IPS-20b (cell line): ENCODE measurements around the gene CCNYL1.
"Not testable (repeated sequence)": the region's sequence is repeated elsewhere in the genome, so short reads cannot be mapped to it uniquely, and the experiment has no call there.

Experiments used
- H3K27ac ChIP-seq: one replicate; pipeline ENCODE4 v1.5.1; 2013; ENCODE audit warnings: low read length
- H3K27me3 ChIP-seq: 2 replicates; pipeline ENCODE4 v1.6.1; 2013; ENCODE audit warnings: mild to moderate bottlenecking, low read length, inconsistent platforms; ENCODE audit not compliant: insufficient read depth
- H3K36me3 ChIP-seq: 2 replicates; pipeline ENCODE4 v1.6.1; 2013; ENCODE audit warnings: low read depth, mild to moderate bottlenecking, inconsistent platforms, low read length, moderate library complexity; ENCODE audit not compliant: insufficient read depth
- H3K4me1 ChIP-seq: 2 replicates; pipeline ENCODE4 v1.6.1; 2013; ENCODE audit warnings: mild to moderate bottlenecking, control low read depth, inconsistent platforms, low read length, moderate library complexity; ENCODE audit not compliant: insufficient read depth
- H3K4me3 ChIP-seq: 2 replicates; pipeline ENCODE4 v1.5.1; 2013; ENCODE audit warnings: mild to moderate bottlenecking, low read length, inconsistent platforms
- H3K9ac ChIP-seq: 2 replicates; pipeline ENCODE4 v1.6.1; 2013; ENCODE audit warnings: low read depth, mild to moderate bottlenecking, inconsistent platforms, low read length, moderate library complexity
- H3K9me3 ChIP-seq: 2 replicates; pipeline ENCODE4 v1.6.1; 2013; ENCODE audit warnings: mild to moderate bottlenecking, low read depth, low read length, inconsistent platforms; ENCODE audit not compliant: insufficient read depth

CCNYL1 gene

GRCh38 chr2:207724113-207724512 is 12.7 kb downstream of the CCNYL1 start:
- peaks cover 9% of the 10 kb centered on the region for H3K36me3 ChIP-seq
- no peak overlapping the region for H3K9ac ChIP-seq
- no peak overlapping the region for H3K27ac ChIP-seq
- H3K4me3 ChIP-seq, result no peak overlapping the region
- H3K9me3 ChIP-seq, result no peaks in the 10 kb centered on the region
- no peaks in the 10 kb centered on the region; the same call in 1 of the 2 replicates for H3K4me1 ChIP-seq
- H3K27me3 ChIP-seq, result no peaks in the 10 kb centered on the region

GRCh38 chr2:207725873-207726578 is 14.6 kb downstream of the CCNYL1 start:
- Histone ChIP-seq H3K36me3 (peaks cover 16% of the 10 kb centered on the region), H3K27ac (no peak overlapping the region), H3K9me3 (no peaks in the 10 kb centered on the region), H3K9ac (no peak overlapping the region), H3K4me1 (peaks cover 5% of the 10 kb centered on the region; the same call in 1 of the 2 replicates), H3K4me3 (no peak overlapping the region), H3K27me3 (no peaks in the 10 kb centered on the region)

DNA sequence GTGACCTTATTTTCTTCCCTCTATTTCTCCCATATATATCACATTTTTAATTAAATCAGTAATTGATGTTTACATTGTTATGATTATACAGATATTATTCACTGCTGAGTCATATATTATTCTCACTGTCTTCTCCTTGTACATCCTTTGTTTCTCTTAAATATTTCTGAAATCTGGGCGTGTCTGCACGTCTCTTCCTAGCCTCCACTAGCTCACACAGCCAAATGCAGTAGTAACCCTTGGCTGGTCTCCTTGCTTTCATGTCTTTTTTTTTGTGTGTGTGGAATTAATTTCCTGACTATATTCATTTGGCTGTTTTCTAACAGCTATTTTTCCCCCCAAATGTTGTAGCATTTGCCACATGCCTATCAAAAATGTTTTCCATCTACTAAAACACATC is 15.8 kb downstream of the CCNYL1 start:
- H3K9ac ChIP-seq, result no peak overlapping the region
- H3K27ac ChIP-seq, result no peak overlapping the region
- H3K36me3 ChIP-seq, result peaks cover 17% of the 10 kb centered on the region
- no peaks in the 10 kb centered on the region for H3K9me3 ChIP-seq
- H3K27me3 ChIP-seq, result no peaks in the 10 kb centered on the region
- H3K4me1 ChIP-seq, result peaks cover 5% of the 10 kb centered on the region; the same call in 1 of the 2 replicates
- H3K4me3 ChIP-seq, result no peak overlapping the region

- H3K36me3 ChIP-seq, result peaks cover 33% of the 10 kb centered on the region
- peaks cover 5% of the 10 kb centered on the region; the same call in 1 of the 2 replicates for H3K4me1 ChIP-seq
- H3K9ac ChIP-seq, result no peak overlapping the region; the same call in 1 of the 2 replicates
- H3K9me3 ChIP-seq, result no peaks in the 10 kb centered on the region
- H3K27ac ChIP-seq, result no peak overlapping the region
- no peaks in the 10 kb centered on the region for H3K27me3 ChIP-seq
- H3K4me3 ChIP-seq, result no peak overlapping the region
Measured at GRCh38 chr2:207729465-207729998, 18.1 kb downstream of the CCNYL1 start.

DNA sequence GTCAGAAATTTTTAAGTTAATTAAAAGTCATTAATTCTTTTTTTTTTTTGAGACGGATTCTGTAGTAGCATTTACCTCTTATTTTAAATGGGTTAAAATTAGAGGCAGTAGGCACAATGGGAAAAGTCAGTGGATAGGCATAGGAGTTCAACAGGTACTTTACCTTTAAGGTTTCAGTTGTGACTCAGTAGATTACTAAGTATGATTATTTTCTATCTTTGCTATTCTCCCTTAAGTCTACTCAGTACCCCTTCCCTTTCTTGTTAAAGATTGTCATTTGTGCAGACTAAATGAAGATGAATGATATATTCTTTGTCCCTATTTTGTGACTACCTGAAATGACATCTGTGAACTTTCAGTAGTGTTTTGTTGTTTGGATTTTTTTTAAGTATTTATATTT is 19.7 kb downstream of the CCNYL1 start:
- no peaks in the 10 kb centered on the region for H3K9me3 ChIP-seq
- H3K9ac ChIP-seq, result no peak overlapping the region
- H3K36me3 ChIP-seq, result peaks cover 48% of the 10 kb centered on the region
- no peaks in the 10 kb centered on the region for H3K27me3 ChIP-seq
- H3K4me1 ChIP-seq, result peaks cover 5% of the 10 kb centered on the region; the same call in 1 of the 2 replicates
- H3K4me3 ChIP-seq, result no peak overlapping the region
- no peak overlapping the region for H3K27ac ChIP-seq

DNA sequence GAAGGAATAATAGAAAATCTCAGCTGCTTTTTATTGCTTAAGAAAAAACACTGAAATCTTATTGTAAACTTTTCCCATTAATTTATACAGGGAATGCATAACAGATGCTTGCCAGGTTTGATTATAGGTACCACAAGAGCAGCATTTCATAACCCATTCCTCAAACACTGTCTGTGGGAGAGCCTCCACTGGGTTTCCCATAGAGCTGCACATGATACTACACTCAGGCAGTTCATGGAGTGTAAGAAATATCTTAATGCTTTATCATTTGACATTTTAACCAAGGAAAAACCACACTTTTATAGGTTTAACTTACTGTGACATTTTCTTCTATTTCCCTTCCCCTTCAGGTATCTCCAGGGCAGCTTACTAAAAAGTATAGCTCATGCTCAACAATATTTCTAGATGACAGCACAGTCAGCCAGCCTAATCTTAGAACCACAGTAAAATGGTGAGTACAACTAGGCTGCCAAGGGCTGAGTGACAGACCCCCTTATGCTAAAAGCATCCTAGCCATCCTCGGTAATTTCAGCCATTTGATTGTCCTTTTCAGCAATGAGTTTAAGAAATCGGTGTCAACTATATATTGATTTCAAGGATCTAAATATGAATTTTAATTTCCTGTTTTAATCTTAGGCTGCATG is 22.3 kb downstream of the CCNYL1 start:
- H3K4me1 ChIP-seq, result peaks cover 5% of the 10 kb centered on the region; the same call in 1 of the 2 replicates
- H3K36me3 ChIP-seq, result peaks cover 48% of the 10 kb centered on the region; the same call in 1 of the 2 replicates
- H3K27me3 ChIP-seq, result no peaks in the 10 kb centered on the region
- no peak overlapping the region for H3K4me3 ChIP-seq
- no peaks in the 10 kb centered on the region for H3K9me3 ChIP-seq
- H3K9ac ChIP-seq, result no peak overlapping the region
- no peak overlapping the region for H3K27ac ChIP-seq

DNA sequence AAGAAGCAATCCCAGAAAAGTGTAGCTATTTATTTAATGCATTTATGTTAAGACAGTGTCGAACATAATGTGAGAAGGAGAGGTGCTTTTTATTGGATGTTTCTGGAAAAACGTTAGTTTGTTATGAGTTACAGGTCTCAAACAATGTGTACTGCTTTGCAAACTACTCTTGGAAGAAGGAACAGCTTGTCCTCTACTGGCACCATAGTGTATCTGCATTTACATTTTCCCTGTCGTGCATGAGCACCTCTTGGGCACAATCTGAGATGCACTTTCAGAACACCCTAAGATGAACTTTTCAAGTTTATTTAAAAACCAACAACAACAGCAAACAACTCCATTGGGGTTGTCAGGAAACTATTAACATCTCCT is 22.8 kb downstream of the CCNYL1 start:
- Histone ChIP-seq H3K27ac (no peak overlapping the region), H3K27me3 (no peaks in the 10 kb centered on the region), H3K36me3 (peaks cover 48% of the 10 kb centered on the region; the same call in 1 of the 2 replicates), H3K4me1 (peaks cover 5% of the 10 kb centered on the region; the same call in 1 of the 2 replicates), H3K9me3 (no peaks in the 10 kb centered on the region), H3K4me3 (no peak overlapping the region), H3K9ac (no peak overlapping the region)

DNA sequence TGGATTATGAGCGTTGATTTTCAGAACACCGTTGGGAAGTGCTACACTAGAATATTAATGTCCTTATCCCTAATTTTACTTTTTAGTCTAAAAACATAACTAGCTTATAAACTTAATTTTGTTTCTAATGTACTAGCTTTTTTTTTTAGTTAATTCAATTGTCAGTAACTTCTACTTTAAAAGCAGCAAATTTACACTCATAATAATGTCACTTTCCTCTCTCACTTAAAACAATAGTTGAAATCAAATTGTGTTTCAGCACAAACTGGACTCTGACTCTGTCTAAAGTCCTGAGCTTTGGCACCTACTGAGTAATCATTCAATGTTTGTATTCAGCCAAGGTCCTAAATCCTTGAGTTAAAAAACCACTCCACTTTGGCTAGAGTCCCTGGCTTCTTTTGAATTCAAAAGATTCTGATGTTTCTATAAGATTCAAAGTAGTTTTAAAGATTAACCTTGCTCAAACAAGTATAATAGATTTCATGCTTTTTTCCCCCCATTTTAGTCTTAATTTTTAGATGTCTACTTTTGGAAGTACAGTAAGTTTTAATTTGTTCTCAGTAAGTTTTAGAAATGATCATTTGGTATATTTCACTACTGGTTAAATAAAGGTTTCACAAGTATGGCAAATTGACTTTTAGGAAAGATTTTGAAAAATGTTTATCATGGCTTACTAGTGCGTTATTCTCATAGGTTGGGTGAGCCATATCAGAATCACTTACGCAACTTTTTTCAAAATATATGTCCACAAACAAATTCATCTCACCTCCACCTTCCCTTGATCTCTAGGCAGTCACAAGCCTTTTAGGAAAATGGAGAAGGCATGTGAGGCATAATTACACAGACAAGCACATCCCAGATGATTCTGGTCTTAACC is 23.4 kb downstream of the CCNYL1 start:
- no peaks in the 10 kb centered on the region for H3K4me1 ChIP-seq
- H3K9me3 ChIP-seq, result no peaks in the 10 kb centered on the region
- no peak overlapping the region for H3K4me3 ChIP-seq
- no peak overlapping the region for H3K9ac ChIP-seq
- H3K36me3 ChIP-seq, result peaks cover 48% of the 10 kb centered on the region; the same call in 1 of the 2 replicates
- no peak overlapping the region for H3K27ac ChIP-seq
- H3K27me3 ChIP-seq, result no peaks in the 10 kb centered on the region

DNA sequence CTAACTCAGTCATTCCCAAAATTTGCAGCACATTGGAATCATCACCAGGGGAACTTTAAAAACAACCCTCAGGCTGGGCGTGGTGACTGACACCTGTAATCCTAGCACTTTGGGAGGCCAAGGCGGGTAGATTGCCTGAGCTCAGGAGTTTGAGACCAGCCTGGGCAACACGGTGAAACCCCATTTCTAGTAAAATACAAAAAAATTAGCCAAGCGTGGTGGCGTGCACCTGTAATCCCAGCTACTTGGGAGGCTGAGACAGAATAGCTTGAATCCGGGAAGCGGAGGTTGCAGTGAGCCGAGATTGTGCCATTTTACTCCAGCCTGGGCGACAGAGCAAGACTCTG is 24.0 kb downstream of the CCNYL1 start:
- H3K4me3 ChIP-seq, H3K27me3 ChIP-seq, H3K27ac ChIP-seq, H3K9ac ChIP-seq, H3K9me3 ChIP-seq, H3K4me1 ChIP-seq: not testable (repeated sequence)
- H3K36me3 ChIP-seq, result peaks cover 50% of the 10 kb centered on the region; the same call in 1 of the 2 replicates

DNA sequence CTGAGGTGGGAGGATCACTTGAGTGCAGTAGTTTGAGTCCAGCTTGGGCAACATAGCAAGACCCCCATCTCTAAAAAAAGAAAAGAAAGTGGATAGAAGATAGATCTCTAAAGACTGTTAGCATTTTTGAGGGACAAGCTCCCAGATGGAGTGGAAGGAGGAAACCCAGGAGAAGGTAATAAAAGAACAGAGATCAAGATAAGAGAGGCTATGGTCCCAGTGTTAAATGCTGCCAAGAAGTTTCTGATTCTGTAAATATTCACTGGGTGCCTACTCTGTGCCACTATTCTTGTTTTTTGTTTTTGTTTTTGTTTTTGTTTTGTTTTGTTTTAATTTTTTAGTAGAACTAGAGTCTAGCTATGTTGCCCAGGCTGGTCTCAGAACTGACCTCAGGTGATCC is 32.1 kb downstream of the CCNYL1 start:
- no peaks in the 10 kb centered on the region for H3K27me3 ChIP-seq

GRCh38 chr2:207744050-207744449 is 32.6 kb downstream of the CCNYL1 start:
- H3K4me1 ChIP-seq, result no peaks in the 10 kb centered on the region
- peaks cover 41% of the 10 kb centered on the region for H3K36me3 ChIP-seq
- H3K4me3 ChIP-seq, result no peak overlapping the region
- no peak overlapping the region for H3K27ac ChIP-seq
- no peaks in the 10 kb centered on the region for H3K9me3 ChIP-seq
- no peaks in the 10 kb centered on the region for H3K27me3 ChIP-seq
- H3K9ac ChIP-seq, result no peak overlapping the region

More for the DNA sequence above, 32.1 kb downstream of the CCNYL1 start:
- H3K4me1 ChIP-seq, result no peaks in the 10 kb centered on the region
- H3K9ac ChIP-seq, result no peak overlapping the region
- no peak overlapping the region for H3K4me3 ChIP-seq
- no peak overlapping the region for H3K27ac ChIP-seq
- peaks cover 36% of the 10 kb centered on the region for H3K36me3 ChIP-seq
- H3K9me3 ChIP-seq, result no peaks in the 10 kb centered on the region
